Measurements from ENCODE around the gene PAGE1. TPM values are rescaled to one million over a fixed set of nuclear protein-coding genes. Genes with fewer than 3 reads are reported as not detected.
"Not testable (repeated sequence)": the region's sequence is repeated elsewhere in the genome, so short reads cannot be mapped to it uniquely, and the experiment has no call there.

Gene PAGE1, protein sequence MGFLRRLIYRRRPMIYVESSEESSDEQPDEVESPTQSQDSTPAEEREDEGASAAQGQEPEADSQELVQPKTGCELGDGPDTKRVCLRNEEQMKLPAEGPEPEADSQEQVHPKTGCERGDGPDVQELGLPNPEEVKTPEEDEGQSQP
- total RNA-seq (2014; rRNA removed; shearing (Covaris generic)), result not detected in 2 replicates

DNA sequence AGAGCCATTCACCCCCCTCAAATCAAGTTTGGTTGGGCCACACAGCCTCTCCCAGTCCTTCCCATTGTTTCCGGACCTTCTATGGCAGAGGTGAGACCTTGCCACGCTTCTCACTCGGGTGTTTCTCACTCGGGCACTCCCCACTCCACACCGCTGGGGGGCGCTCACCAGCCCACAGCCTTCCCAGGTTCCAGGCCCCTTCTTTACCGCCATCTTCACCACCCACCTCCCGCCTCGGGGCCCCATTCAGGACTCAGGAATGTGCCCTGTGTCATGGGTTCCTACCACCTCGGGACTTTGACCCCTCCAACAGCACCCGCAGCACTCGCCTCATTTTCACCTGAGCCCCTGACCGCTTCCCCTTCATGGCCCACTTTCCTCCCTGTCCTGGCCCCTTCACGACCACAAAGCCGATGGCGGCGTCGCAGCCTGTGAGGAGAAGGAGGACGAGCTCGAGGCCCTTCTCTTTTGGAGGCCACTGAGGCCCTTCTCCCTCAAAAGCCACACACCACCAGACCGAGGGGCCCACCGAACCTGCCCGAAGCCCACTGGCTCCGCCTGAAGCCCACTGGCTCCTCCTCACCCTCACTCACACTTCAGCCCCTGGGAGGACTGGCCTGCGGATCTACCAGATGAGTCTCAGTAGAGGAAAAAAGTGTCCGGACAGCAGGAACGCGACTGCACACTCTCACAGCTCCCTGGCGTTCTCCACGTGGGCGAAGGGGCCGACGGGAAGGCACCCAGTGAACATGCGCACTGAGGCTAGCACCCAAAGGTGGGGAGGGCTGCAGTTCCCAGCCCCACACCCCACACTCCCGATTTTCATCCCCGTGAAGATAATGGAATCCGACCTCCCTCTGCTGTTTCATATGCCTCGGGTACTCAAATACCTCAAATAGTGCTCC is at the start of gene PAGE1:
Gene PAGE1 (minus strand): TSS at position 709 of the 905 bp plus-strand sequence. CDS start 1,214 bp downstream, outside the sequence.
- H3K4me3 ChIP-seq, result no peak within 1 kb of the TSS
- H3K27me3 ChIP-seq, result no peaks in the 10 kb centered on the region
- H3K36me3 ChIP-seq, result no peaks in the 10 kb centered on the region
- no peaks in the 10 kb centered on the region for H3K4me1 ChIP-seq
- no peak for DNase-seq
- no peaks in the 10 kb centered on the region for H3K9me3 ChIP-seq (replicated peaks)
- no peak within 1 kb of the TSS for H3K27ac ChIP-seq

DNA sequence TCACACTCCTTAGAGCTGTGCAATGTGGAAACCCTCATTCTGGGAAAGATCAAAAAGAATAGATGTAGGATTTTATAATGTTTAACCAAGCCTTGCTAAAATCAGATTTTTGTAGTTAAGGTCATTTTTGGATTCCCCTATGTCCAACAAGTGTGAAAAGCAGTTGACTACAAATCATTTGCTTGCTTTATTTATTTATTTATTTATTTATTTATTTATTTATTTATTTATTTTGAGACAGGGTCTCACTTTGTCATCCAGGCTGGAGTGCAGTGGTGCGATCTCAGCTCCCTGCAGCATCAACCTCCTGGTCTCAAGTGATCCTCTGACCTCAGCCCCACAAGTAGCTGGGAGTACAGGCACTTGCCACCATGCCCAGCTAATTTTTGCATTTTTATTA is 45.7 kb upstream of the PAGE1 start:
- H3K9me3 ChIP-seq (replicated peaks); H3K27me3 ChIP-seq; H3K4me3 ChIP-seq; H3K36me3 ChIP-seq; H3K27ac ChIP-seq; DNase-seq; H3K4me1 ChIP-seq: not testable (repeated sequence)

DNA sequence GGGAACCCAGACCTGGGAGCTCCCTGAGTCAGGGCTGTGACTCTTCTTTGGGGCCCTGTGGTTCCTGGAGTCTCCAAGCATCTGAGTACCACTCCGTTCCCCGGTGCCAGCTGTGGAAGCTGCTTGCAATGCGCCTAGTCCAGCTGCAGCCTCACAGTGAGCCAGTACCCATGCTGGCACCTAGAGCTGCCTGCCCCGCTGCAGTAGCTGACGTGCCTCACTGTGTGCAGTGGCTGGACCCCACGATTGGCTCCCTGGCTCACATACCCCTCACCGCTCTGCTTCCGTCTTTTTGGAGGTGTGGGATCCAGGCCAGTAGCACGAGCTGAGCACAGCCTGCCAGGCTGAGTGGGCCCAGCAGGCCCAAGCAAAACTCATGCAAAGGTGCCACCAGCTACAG is 32.1 kb upstream of the PAGE1 start:
- Histone ChIP-seq H3K27ac (no peak overlapping the region), H3K36me3 (no peaks in the 10 kb centered on the region), H3K4me1 (no peaks in the 10 kb centered on the region), H3K4me3 (no peak overlapping the region), H3K9me3 (replicated peaks) (no peaks in the 10 kb centered on the region), H3K27me3 (no peaks in the 10 kb centered on the region)
- no peak for DNase-seq

DNA sequence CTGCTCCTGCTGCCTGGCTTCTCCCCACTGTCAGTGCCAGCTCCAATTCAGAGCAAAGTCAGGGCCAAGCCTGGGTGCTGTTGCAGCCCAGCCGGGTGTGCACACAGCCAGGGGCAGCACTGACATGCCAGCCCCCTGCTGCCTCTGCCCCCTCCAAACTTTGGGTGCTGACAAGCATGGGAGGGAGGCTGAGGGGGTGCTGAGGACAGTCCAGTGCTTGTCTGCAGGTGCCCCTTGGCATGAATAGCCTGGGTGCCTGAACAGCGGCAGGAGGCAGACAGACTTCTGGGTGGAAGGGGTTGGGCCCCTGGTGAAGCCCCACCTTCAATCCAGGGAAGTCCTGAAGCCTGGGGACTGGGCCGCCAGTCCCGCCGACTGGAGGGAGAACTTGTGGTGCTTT is 31.2 kb upstream of the PAGE1 start:
- no peak for DNase-seq
- H3K4me3 ChIP-seq, result no peak overlapping the region
- no peaks in the 10 kb centered on the region for H3K9me3 ChIP-seq (replicated peaks)
- H3K4me1 ChIP-seq, result no peaks in the 10 kb centered on the region
- no peaks in the 10 kb centered on the region for H3K36me3 ChIP-seq
- H3K27ac ChIP-seq, result no peak overlapping the region
- H3K27me3 ChIP-seq, result no peaks in the 10 kb centered on the region

DNA sequence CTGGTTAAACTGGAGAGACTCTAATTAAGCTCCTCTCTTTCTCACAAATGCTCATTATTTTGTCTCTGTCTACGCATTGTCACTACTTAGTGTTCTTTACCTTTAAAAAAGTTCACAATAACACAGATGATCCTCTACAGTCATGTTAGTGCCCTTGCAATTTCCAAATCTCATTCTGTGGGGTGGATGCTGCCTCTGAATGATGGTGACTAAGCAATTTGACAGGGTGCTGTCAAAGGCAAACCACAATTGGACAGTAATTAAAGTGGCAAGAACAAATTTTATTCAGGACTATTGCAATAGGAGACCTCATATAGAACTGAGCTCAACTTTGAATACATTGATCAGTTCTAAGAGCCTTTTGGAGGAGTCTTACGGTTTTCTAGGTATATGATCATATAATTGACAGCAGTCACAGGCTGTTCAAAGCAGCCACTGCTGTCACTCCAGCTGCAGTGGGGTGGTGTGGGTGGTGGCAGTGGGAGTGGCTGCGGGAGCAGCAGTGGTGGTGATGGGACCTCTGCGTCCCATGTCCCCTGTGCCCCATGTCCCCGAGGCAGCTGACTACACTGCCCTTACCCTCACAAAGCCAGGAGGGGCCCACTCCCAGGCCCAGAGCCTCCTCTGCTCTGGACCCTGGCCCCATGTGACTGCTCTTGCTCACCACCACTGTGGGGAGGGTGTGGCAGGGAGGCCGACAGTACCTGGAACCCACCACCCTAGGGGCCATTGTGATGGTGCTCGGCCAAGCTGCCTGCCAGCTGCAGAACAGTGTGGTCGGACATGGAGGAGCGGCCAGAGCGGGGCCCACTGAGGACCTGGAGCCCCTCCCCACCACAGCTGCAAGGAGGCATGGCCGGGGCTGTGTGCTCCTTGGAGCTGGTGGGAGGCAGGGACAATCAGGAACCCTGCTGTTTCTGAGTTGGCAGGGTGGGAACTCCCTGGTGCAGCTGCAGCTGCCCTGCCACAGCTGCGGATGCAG is 30.4 kb upstream of the PAGE1 start:
- Histone ChIP-seq H3K4me1 (no peaks in the 10 kb centered on the region), H3K9me3 (replicated peaks) (no peaks in the 10 kb centered on the region), H3K36me3 (no peaks in the 10 kb centered on the region), H3K27me3 (no peaks in the 10 kb centered on the region), H3K27ac (no peak overlapping the region), H3K4me3 (no peak overlapping the region)
- no peak for DNase-seq

DNA sequence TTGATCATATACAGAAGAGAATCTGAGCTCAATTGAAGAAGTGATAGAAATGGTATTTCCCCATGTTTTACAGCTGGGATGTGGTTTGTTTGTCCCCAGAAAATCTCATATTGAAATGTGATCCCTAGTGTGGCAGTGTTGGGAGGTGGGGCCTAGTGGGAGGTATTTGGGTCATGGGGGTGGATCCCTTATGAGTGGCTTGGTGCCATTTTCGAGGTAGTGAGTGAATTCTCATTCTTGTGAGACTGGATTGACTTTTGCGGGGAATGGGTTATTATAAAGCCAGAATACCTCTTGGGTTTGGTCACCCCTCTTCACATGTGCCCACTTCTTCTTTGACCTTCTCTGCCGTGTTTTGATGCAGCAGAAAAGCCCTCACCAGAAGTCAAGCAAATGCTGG is 29.6 kb upstream of the PAGE1 start:
- H3K36me3 ChIP-seq, result no peaks in the 10 kb centered on the region
- no peaks in the 10 kb centered on the region for H3K9me3 ChIP-seq (replicated peaks)
- H3K27me3 ChIP-seq, result no peaks in the 10 kb centered on the region
- H3K27ac ChIP-seq, result no peak overlapping the region
- no peak for DNase-seq
- H3K4me3 ChIP-seq, result no peak overlapping the region
- no peaks in the 10 kb centered on the region for H3K4me1 ChIP-seq

DNA sequence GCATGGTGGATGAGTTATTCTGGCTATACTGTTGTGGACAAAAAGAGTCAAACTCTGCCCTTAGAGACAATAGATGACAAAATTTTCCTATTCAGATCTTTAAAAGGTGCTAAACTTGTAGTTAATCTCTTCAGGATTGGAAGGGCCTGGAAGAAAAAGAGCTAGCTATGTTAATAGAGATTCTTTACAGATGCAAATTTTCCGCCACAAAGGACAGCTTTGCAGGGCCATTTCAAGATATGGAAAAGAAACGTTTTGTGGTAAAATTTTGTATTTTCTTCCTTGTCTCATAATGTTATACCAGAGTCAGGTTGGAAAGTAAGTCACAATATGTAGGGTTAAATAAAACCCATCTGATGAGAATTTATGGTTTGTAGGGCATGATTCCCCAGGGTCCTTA is 24.3 kb upstream of the PAGE1 start:
- not testable (repeated sequence) for DNase-seq; H3K4me1 ChIP-seq; H3K27ac ChIP-seq; H3K4me3 ChIP-seq; H3K27me3 ChIP-seq; H3K36me3 ChIP-seq; H3K9me3 ChIP-seq (replicated peaks)

DNA sequence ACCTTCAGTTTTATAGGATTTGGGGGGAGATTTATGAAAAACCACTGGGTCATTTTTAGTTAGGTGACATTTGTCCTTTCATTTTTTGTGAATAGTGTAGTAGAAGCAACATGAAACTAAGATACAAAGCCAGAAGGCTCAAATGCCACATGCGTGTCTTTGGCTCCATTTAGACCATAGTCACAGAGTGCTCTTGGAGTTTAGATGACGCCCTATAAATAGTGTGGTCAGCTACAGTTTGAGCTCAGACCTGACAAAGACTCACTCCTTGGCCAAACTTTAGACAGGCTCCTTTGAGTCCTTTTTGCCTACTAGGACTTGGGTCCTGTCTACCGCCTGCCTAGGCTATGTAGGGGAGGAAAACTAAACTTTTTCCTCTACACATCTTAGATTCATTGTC is 16.8 kb upstream of the PAGE1 start:
- DNase-seq, result no peak
- no peaks in the 10 kb centered on the region for H3K27me3 ChIP-seq
- no peaks in the 10 kb centered on the region for H3K9me3 ChIP-seq (replicated peaks)
- H3K27ac ChIP-seq, result no peak overlapping the region
- no peaks in the 10 kb centered on the region for H3K4me1 ChIP-seq
- H3K36me3 ChIP-seq, result no peaks in the 10 kb centered on the region
- no peak overlapping the region for H3K4me3 ChIP-seq

DNA sequence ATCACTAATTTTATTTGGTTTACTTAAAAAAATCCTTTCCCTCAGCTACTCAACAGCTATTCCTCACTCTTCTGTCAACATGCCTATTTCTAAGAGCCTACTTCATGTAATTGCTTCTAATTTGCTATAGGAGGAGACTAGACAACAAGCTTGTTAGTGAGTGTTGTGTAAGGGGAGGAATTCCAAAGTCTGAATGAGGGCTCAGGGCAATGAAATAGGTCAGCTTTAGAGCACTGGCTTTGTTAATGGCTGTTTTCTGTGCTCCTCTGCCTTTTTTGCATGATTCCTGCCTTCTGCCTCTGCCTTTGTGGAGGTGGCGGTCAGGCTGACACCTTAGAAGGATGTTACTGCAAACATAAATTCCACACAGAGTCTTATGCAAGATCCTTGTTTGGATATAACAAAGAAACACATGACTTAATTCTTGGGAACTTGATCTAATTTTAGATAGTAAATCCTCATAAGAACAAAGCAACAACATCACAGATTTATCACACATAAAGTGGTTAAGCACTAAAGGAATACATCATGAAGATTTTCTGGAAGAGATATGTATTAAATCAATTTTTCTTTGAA is 15.0 kb upstream of the PAGE1 start:
- Histone ChIP-seq H3K4me1 (no peaks in the 10 kb centered on the region), H3K36me3 (no peaks in the 10 kb centered on the region), H3K9me3 (replicated peaks) (no peaks in the 10 kb centered on the region), H3K4me3 (no peak overlapping the region), H3K27ac (no peak overlapping the region), H3K27me3 (no peaks in the 10 kb centered on the region)
- no peak for DNase-seq

DNA sequence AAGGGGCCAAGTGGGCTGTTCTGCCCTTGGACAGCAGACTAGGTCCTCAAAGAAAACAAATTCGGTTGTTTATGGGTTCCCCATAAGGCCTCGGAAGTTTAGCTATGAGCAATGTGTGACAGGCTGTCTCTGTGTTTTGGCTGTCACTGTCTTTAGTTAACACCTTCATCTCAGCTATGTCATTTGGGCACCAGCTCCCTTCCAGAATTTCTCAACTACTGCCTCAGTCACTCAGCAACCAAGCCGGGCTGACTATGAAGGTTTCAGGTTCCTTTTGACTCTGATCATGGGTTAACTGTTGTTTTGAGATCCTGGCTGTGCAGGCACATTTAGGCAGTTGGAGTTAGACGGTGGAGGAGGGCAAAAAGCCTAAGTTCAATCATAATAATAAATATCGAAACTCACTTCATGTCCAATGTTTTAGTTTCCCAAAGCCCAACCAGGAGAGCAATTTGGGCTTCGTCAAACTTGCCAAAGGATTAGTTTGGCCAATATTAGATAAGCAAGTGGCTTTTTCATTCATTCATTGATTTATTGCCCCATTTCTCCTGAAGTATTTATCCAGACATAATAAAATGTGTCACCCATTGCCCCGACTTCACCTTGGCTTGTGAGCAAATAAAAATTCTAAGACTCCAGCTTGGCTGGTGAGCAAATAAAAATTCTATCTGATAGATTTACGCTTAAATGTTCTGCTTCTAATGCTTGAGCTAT is 9.1 kb upstream of the PAGE1 start:
- Histone ChIP-seq H3K36me3 (no peaks in the 10 kb centered on the region), H3K27ac (no peak overlapping the region), H3K4me1 (no peaks in the 10 kb centered on the region), H3K9me3 (replicated peaks) (no peaks in the 10 kb centered on the region), H3K4me3 (no peak overlapping the region), H3K27me3 (no peaks in the 10 kb centered on the region)
- DNase-seq, result no peak

DNA sequence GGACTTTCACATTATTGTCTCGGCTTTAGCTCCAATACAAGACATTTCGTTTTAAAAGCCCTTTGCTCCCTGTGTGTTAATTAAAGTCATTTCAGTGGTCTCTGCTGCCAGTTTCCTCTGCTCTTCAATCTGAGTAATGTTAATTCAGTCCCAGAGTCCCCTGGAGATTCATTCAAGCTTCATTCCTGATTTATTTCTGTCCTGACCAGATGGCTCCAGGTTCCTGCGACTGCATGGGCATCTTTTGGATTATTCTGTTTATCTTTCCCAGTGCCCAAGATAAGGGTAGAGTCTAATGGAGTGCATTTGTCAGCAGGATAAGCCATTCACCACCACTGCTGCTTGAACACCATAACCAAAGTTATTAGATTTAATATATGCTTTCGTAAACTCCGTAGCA is 6.1 kb upstream of the PAGE1 start:
- Histone ChIP-seq H3K27me3 (no peaks in the 10 kb centered on the region), H3K27ac (no peak overlapping the region), H3K4me1 (no peaks in the 10 kb centered on the region), H3K4me3 (no peak overlapping the region), H3K36me3 (no peaks in the 10 kb centered on the region), H3K9me3 (replicated peaks) (no peaks in the 10 kb centered on the region)
- no peak for DNase-seq

DNA sequence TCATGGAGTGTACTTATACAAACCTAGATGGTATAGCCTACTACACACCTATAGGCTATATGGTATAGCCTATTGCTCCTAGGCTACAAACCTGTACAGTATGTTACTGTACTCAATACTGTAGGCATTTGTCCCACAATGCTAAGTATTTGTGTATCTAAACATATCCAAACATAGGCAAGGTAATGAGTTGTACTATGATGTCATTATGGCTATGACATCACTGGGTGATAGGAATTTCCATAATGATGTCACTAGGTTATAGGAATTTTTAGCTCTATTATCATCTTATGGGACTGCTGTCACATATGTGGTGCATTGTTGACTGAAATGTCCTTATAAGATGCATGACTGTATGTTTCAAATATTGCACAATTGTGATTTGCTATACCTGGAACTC is 5.5 kb upstream of the PAGE1 start:
- Histone ChIP-seq H3K27me3 (no peaks in the 10 kb centered on the region), H3K27ac (no peak overlapping the region), H3K4me1 (no peaks in the 10 kb centered on the region), H3K4me3 (no peak overlapping the region), H3K36me3 (no peaks in the 10 kb centered on the region), H3K9me3 (replicated peaks) (no peaks in the 10 kb centered on the region)
- no peak for DNase-seq

DNA sequence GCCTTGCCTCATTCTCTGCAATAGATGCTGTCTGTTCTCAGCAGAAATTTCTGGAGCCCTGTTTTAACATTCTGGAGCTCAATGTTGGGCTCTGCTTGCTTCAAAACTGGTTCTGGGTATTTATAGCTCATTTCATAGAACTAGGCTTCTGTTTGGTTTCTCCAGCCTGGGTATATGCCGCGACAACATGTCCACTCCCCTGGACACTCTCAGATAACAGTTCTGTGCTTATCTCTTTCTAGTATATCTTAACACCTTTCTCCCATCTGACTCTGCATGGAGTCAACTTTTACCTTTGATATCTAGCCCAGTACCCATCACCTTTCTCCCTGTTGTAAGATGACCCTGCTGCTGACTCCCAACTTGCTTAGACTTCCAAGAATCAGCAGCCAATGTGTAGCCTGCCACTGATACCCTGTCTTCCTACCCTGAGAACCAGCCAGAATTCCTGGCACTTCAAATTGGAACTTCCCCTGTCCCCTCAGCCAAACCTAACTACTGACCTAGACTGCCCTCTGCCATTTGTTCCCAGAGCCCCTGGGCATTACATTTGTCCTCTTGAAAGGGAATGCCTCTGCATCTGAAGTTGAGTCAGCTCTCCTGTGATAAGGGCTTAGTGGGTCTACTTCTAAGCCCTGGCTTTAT is 20.6 kb downstream of the PAGE1 start:
- H3K27ac ChIP-seq, result no peak overlapping the region
- no peak overlapping the region for H3K4me3 ChIP-seq
- no peaks in the 10 kb centered on the region for H3K36me3 ChIP-seq
- H3K9me3 ChIP-seq (replicated peaks), result no peaks in the 10 kb centered on the region
- no peaks in the 10 kb centered on the region for H3K4me1 ChIP-seq
- DNase-seq, result no peak
- H3K27me3 ChIP-seq, result no peaks in the 10 kb centered on the region

DNA sequence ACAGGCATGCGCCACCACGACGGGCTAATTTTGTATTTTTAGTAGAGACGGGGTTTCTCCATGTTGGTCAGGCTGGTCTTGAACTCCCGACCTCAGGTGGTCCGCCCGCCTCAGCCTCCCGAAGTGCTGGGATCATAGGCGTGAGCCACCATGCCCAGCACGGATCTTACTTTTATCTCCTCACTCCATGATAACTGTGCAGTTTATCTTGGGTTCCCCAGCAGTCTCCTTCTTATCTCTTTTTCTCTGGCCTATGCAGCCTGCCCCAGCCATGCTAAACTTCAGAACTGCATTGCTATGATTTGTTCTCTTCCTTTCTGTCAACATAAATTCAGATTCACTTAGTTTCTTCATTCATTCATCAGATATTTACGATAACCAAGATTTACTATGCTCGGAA is 22.4 kb downstream of the PAGE1 start:
- no peaks in the 10 kb centered on the region for H3K36me3 ChIP-seq
- no peaks in the 10 kb centered on the region for H3K9me3 ChIP-seq (replicated peaks)
- H3K27me3 ChIP-seq, result no peaks in the 10 kb centered on the region
- no peak for DNase-seq
- H3K4me3 ChIP-seq, result no peak overlapping the region
- H3K27ac ChIP-seq, result no peak overlapping the region
- no peaks in the 10 kb centered on the region for H3K4me1 ChIP-seq

Measured in SJCRH30 (cell line).